Myocyte (in vitro differentiated cells): ENCODE results near the gene TCP10L. TPM values are rescaled to one million over a fixed set of nuclear protein-coding genes. Genes with fewer than 3 reads are reported as not detected.
A peak's percentile ranks its signal among the peaks of the same experiment; 100 is the strongest.
"Not testable (repeated sequence)": the region's sequence is repeated elsewhere in the genome, so short reads cannot be mapped to it uniquely, and the experiment has no call there.

Source experiments
- DNase-seq: peaks from one replicate; pipeline ENCODE4 v3.0.0-alpha.2; 2012; ENCODE audit warnings: low read depth
- polyA plus RNA-seq: library from polyadenylated mRNA; unstranded; fragments of >200 nt; gene quantifications from one replicate; pipeline ENCODE4 v1.2.1, GENCODE V29; 2012; ENCODE audit warnings: missing spikeins
- total RNA-seq: library from RNA; depleted of rRNA; stranded (reverse); fragments of >200 nt; gene quantifications from 2 replicates; pipeline ENCODE4 v1.2.3, GENCODE V29; 2014

The TCP10L gene, protein sequence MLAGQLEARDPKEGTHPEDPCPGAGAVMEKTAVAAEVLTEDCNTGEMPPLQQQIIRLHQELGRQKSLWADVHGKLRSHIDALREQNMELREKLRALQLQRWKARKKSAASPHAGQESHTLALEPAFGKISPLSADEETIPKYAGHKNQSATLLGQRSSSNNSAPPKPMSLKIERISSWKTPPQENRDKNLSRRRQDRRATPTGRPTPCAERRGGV
- 0.83 and 3.3 TPM in 2 replicates for total RNA-seq
- polyA plus RNA-seq: 1.2 TPM

DNA sequence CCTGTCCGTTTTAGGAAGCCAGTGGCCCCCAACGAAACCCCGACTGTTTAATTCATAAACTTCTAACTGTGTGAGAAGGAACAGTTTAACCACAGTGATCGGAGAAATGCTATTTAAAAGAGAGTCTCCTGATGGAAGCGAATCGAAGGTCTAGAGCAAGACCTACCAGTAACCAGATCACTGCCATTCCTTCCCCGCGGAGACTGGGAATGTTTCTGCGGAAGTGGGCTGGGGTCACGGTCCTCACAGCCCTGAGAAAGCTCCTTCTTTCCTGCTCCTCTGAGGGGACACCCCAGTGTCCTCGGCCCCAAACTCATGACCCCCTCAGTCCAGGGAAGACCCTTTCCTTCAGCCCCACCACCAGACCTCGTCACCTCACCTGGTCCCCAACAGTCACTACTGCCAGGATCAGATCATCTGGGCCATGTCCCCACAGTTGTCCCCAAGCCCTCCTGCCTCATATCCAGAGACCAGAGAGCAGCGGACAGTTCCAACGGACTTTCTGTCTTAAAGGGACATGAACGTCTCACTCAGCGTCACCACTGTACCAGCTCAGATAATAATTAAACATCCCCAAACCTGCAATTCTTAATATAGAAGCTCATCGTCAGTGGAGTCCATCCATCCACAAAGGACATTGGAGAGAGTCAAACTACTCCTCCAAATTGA, at the start of gene TCP10L:
Gene TCP10L (minus strand): TSS at position 482 of the 669 bp plus-strand sequence. CDS start 1,219 bp downstream, outside the sequence.
- no peak for DNase-seq

- peak; percentile 10 for DNase-seq
These were observed 41.4 kb upstream of the TCP10L start for GRCh38 chr21:32626621-32627196.

- not testable (repeated sequence) for DNase-seq
These were observed 32.9 kb upstream of the TCP10L start for GRCh38 chr21:32618218-32618617.

- DNase-seq: no peak
These were observed 28.2 kb upstream of the TCP10L start for GRCh38 chr21:32613436-32614043.

DNA sequence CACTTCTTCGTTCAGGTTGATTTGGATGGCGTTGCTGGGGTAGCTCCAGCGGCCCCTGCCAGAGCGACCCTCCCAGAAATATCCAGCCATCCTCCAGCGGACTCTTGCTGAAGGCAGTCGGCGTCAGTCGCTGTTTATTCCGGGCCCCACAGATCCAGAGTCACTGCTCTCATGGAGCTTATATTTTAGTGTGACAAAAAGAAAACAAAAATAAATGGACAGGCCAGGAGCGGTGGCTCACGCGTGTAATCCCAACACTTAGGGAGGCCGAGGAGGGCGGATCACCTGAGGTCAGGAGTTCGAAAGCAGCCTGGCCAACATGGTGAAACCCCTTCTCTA, 27.6 kb upstream of the TCP10L start:
- no peak for DNase-seq

DNA sequence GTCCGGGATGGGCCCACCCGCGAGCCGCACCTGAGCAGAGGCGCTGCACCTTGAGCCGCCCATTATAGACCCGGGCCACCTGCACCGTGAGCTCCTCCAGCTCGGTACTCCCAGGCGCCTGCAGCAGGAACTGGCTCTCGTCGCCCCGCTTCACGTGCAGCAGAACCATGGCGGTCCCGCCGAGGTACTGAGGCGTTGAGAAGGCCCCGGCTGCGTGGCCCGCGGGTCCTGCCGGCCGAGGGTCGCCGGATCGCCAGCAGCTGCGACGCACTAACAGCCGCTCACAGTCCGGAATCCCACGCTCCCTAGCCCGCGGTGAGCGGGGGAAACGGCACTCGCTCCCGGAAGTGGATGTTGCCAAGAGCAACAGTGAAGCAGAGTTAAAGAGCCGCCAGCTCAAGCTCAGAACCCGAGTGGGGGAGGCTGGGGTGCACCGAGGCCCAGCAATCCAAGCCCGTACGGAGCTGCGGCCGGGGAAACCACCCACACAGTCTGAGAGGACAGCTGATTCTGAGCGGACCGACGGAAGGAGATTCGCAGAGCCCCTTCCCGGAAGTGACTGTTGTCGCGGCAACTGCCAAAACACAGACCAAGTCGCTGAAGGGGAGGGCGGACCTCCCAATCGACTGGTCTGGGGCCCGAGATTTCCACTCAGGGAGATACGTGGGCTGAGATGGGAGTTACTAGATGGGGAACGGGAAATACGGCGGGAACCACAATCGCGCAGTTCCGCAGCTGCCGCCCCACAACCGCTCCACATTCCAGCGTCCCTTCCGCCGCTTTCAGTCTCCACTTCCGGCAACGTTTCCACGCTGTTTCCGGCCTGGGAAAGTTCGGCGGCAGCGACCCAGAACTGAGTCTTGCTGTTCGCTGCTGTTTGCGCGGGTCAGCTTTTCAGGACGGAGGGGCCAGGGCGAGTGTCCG, 27.0 kb upstream of the TCP10L start, which contains the start of gene CFAP298:
Gene CFAP298 (minus strand): TSS at position 303 of the 924 bp plus-strand sequence. CDS start 134 bp downstream, at position 169.
- DNase-seq: peak; percentile 95

DNA sequence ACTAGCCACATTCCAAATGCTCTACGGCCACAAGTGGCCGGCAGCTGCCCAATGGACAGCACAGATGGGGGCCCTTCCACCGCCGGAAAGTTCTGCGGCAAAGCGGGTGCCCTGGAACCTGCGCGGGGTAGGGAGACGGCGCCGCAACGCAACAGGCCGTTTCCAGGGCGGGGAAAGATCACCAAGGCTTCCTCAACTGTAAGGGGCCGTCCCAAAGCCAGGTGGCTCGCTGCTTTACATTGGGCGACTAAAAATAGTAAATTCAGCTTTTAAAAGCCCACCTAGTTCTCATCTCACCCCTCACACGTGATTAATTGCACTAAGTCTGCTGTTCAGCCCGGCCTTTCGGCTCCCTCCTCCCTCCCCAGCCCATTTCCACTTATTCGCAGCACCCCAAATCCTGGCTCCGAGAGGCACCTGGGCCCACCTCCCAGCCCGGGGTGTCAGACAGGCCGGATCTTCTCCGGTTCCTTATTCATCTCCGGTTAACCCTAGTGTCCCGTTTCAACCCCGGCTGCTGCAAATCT, 26.2 kb upstream of the TCP10L start:
- DNase-seq: peak; percentile 75

DNA sequence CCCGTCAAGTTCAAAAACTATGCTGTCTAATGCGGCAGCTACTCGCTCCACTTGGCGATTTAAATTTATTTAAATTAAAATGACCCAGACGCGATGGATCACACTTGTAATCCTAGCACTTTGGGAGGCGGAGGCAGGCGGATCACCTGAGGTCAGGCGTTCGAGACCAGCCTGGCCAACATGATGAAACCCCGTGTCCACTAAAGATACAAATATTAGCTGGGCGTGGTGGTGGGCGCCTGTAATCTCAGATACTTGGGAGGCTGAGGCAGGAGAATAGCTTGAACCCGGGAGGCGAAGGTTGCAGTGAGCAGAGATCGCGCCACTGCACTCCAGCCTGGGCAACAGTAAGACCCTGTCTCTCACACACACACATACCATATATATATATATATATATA, 25.6 kb upstream of the TCP10L start:
- DNase-seq: not testable (repeated sequence)

GRCh38 chr21:32608851-32609250, 23.5 kb upstream of the TCP10L start:
- no peak for DNase-seq

DNA sequence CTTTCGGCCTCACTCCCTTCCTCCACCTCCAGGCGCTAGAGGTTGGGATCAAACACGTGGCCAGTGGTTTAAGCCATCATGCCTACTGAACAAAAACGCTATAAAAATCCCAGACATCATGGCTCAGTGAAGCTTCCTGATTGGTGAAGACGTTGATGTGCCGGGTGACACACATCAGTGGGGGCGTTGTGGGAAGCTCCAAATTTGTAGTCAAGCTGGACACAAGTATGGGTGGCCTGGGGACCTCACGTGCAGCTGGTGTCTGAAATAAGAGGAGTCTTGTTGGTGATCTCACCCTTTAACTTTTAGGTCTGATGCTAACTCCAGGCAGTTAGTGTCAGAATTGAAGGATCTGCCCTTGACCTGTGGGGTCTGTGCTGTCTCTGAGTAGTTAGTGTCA, 20.1 kb upstream of the TCP10L start:
- DNase-seq: peak; percentile 65

DNA sequence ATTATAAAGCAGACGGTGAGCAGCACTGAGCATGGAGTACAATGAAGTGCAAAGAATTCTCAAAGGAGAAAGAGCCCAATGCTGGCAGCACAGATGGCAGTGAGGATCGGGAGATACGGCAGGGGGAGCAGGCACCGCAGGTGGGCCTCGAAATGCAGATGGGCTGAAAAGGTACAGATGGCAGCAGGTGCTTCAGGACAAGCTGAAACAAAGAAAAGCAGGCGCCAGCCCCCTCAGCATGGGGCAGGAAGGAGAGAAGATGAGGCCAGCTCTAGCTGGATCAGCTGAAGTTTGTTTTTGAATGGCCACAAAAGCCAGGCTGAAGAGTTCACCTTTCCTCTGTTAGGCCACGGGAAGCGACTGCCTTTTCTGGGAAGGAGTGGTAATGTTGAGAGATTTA, 19.1 kb upstream of the TCP10L start:
- no peak for DNase-seq

GRCh38 chr21:32603131-32603530, 17.8 kb upstream of the TCP10L start:
- no peak for DNase-seq

- no peak for DNase-seq
These were observed 16.8 kb upstream of the TCP10L start for GRCh38 chr21:32602099-32602498.

DNA sequence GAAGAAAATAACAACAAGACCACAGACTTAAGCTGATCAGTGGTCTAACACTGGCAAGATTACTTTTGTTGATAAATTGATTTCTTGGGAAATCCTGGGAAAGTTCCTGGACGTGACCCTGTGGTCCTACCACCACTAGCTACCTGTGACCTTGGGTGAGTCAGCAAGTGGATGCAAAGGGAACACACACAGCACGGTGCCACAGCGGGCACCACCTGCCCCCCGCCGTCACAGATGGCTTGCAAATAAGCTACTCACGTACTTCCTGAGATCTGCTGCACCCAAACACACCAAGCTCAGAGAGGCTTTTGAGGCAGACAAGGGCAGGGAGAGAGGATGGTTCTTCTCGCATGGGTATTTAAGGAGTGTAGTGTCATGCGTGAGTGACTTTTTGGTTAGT, 14.2 kb upstream of the TCP10L start:
- DNase-seq: no peak

GRCh38 chr21:32599091-32599490, 13.8 kb upstream of the TCP10L start:
- peak; percentile 31 for DNase-seq

DNA sequence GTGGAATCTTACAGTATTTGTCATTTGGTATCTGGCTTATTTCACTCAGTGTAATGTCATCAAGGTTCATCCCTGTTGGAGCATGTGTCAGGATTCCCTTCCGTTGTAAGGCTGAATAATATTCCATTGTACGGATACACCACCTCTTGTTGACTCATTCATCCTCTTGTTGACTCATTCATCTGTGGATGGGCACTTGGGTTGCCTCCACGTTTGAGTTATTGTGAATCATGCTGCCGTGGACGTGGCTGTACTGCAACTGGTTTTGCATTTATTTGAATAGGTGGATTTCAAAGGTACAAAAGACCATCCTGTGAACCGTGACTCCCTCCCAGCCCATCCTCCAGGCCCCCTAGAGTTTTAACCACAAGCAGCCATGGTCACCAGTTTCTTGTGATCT, 11.9 kb upstream of the TCP10L start:
- DNase-seq: peak; percentile 30

DNA sequence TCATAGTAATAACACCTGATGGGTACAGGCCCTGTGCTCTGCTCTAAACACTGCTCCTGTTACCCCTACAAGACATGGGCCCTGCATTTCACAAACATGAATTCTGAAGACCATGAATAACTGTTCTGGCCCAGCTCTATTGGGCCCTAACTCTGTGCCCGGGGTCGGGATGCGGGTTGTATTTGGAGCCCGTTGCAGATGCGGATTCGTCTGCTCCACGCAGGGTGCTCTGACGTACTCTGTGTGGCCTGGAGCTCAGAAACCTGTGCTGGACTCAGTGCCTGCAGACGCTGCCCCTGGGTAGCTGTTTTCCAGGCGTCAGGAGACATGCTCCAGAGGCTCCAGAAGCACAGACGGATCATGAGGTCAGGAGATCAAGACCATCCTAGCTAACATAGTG, 10.1 kb upstream of the TCP10L start:
- DNase-seq: no peak

DNA sequence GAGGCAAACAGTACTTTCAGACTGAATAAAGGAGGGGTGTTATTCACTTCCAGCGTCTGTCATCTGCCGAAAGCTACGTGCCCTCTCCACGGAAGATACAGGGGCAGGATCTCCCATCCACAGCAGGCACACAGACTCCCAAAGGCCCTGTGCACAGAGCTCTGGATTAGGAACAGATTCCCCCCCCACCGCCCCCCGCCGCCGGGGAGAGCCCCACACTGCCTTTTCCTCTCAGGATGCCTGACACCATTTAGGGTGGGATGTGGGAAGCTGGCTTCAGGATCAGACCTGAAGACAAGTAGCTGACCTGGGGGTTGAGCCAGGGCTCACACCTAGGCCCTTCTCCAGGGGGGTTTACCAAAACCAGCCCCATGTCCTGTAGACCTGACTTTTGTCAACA, 8.4 kb upstream of the TCP10L start:
- DNase-seq: no peak

DNA sequence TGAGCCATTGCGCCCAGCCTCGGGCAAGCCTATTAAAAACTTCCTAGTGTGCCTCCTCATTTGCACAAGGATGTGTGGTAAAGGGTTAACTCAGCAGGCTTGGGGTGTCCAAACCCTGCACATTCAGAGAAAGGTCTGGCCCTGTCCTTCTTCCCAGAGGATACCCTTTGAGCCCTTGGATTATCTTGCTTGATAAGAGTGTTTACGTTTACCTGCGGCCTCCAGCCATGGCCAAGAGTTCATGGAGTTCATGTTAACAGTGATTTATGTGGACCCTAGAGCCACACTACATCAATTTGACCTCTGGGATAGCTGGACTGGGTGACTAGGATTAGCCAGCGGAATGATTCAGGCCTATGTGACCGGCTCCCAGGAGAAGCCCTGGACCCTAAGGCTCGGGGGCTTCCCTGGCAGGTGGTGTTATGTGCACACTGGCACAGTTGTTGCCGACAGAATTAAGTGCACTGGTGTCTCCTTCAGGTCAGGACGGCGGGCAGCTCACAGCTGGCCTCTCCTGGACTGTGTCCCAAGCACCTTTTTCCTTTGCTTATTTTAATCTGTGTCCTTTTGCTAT, 7.7 kb upstream of the TCP10L start:
- no peak for DNase-seq

- DNase-seq: no peak
These were observed 4.8 kb upstream of the TCP10L start for GRCh38 chr21:32590130-32590529.
